ENCODE measurements around the gene C22orf15.

The C22orf15 gene

DNA sequence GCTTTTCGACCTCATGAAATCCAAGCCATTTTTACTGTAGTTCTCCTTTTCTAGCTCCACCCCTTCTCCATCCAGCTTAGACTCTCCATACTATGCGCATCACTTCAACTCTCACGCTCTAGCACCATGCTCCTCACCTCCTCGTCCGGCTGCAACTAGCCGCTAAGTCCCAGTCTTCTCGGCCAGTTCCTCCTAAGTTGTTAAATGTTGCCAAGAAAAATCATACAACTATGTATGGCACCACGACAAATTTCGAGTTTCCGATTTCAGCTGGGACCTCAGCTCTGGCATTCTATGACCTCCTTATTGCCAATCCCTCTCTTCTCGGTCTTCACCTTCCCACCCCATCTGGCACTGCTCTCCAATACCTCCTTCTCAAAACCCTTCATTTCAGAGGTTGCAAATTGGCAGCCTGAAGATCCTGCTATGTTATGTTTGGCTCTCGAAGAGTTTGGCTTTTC, 12.9 kb upstream of the C22orf15 start:
- peak overlapping the region; percentile 12 to 50 (median 40) for H3K27ac Mint-ChIP-seq
- H3K4me1 Mint-ChIP-seq, result peaks cover 21% of the 10 kb centered on the region
- peak overlapping the region; percentile 88 to 94 (median 89) for H3K4me3 Mint-ChIP-seq
- no peaks in the 10 kb centered on the region for H3K9me3 Mint-ChIP-seq
- TF ChIP-seq CTCF (IDR thresholded peaks at IDR 0.05; ENCODE audit: unreplicated experiment in 3 of 3), result no peak
- H3K27me3 Mint-ChIP-seq (ENCODE audit: low read depth), result no peaks in the 10 kb centered on the region
- peaks cover 15% of the 10 kb centered on the region for H3K36me3 Mint-ChIP-seq (ENCODE audit: low read depth)

GRCh38 chr22:23750367-23750713, 12.4 kb upstream of the C22orf15 start:
- Mint-ChIP-seq H3K27ac (peak overlapping the region; percentile 12 to 50 (median 40)), H3K9me3 (no peaks in the 10 kb centered on the region), H3K36me3 (ENCODE audit: low read depth) (peaks cover 10% of the 10 kb centered on the region), H3K27me3 (ENCODE audit: low read depth) (no peaks in the 10 kb centered on the region), H3K4me1 (peaks cover 16% of the 10 kb centered on the region), H3K4me3 (peak overlapping the region; percentile 88 to 94 (median 89))
- TF ChIP-seq CTCF (IDR thresholded peaks at IDR 0.05; ENCODE audit: unreplicated experiment in 3 of 3), result no peak

- Mint-ChIP-seq H3K36me3 (ENCODE audit: low read depth) (peaks cover 9% of the 10 kb centered on the region), H3K9me3 (no peaks in the 10 kb centered on the region), H3K4me3 (peak within 1 kb of the TSS; percentile 88 to 94 (median 89)), H3K27ac (peak within 1 kb of the TSS; percentile 68 to 88 (median 88)), H3K4me1 (peaks cover 16% of the 10 kb centered on the region), H3K27me3 (ENCODE audit: low read depth) (no peaks in the 10 kb centered on the region)
- peak in 1 of 3 experiments; percentile 14 for TF ChIP-seq CTCF (IDR thresholded peaks at IDR 0.05; ENCODE audit: unreplicated experiment in 3 of 3)
Observed at GRCh38 chr22:23750714-23751440, 11.9 kb upstream of the C22orf15 start, which contains the start of gene ZNF70. TSS of gene ZNF70 (minus strand) at chr22:23751112. CDS start at chr22:23745140, 5,972 bp downstream.

DNA sequence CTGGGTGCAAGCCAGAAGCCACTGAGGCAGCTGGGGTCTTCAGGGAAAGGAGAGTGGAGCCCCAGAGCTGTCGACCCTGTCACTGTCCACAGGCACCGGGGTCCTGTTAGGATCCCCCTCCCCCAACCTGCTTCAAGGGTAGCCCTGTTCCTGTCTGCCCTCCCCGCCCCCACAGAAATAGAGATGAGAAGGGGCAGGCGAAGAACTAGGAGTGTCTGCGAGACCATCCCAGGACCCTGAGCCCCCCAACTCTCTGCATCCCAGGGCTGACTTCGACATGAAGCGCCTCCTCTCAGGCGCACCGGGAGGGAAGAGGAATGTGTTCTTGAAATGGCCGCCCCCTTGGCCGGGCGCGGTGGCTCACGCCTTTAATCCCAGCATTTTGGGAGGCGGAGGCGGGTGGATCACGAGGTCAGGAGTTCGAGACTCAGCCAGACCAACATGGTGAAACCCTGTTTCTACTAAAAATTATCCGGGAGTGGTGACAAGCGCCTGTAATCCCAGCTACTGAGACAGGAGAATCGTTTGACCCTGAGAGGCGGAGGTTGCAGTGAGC, 11.3 kb upstream of the C22orf15 start:
- Mint-ChIP-seq H3K27me3 (ENCODE audit: low read depth) (no peaks in the 10 kb centered on the region), H3K9me3 (no peaks in the 10 kb centered on the region), H3K4me3 (peak overlapping the region; percentile 83 to 85 (median 83)), H3K4me1 (peaks cover 16% of the 10 kb centered on the region), H3K36me3 (ENCODE audit: low read depth) (peaks cover 5% of the 10 kb centered on the region), H3K27ac (peak overlapping the region; percentile 68 to 88 (median 88))
- no peak for TF ChIP-seq CTCF (IDR thresholded peaks at IDR 0.05; ENCODE audit: unreplicated experiment in 3 of 3)

GRCh38 chr22:23752090-23752691, 10.6 kb upstream of the C22orf15 start:
- Mint-ChIP-seq H3K27ac (peak overlapping the region in 2 of 3 experiments; percentile 78 to 88), H3K36me3 (ENCODE audit: low read depth) (no peaks in the 10 kb centered on the region), H3K4me1 (peaks cover 12% of the 10 kb centered on the region), H3K4me3 (peak overlapping the region; percentile 79 to 83 (median 80)), H3K27me3 (ENCODE audit: low read depth) (no peaks in the 10 kb centered on the region), H3K9me3 (no peaks in the 10 kb centered on the region)
- no peak for TF ChIP-seq CTCF (IDR thresholded peaks at IDR 0.05; ENCODE audit: unreplicated experiment in 3 of 3)
